WI38 (cell line): ENCODE data around the gene RNF43.

ENCODE experiments used
- H3K4me3 ChIP-seq: 2 replicates; pipeline ENCODE4 v1.5.1; 2011; ENCODE audit warnings: low read depth, mild to moderate bottlenecking, control low read depth, low read length
- CTCF ChIP-seq: IDR thresholded peaks from 2 replicates; pipeline ENCODE4 v1.5.1; 2012; ENCODE audit warnings: low read depth, mild to moderate bottlenecking, control low read depth, low read length

The RNF43 gene

GRCh38 chr17:58377093-58377601, 40.2 kb downstream of the RNF43 start:
- H3K4me3 ChIP-seq: no peak overlapping the region
- no peak for TF ChIP-seq CTCF

GRCh38 chr17:58376472-58377000, 40.8 kb downstream of the RNF43 start:
- TF ChIP-seq CTCF: no peak
- no peak overlapping the region for H3K4me3 ChIP-seq

- TF ChIP-seq CTCF: no peak
- no peak overlapping the region for H3K4me3 ChIP-seq
These were observed 41.5 kb downstream of the RNF43 start for GRCh38 chr17:58375811-58376210.

- H3K4me3 ChIP-seq: no peak overlapping the region
- no peak for TF ChIP-seq CTCF
These were observed 42.1 kb downstream of the RNF43 start for GRCh38 chr17:58375256-58375655.

GRCh38 chr17:58373923-58374322, 43.4 kb downstream of the RNF43 start:
- H3K4me3 ChIP-seq: no peak overlapping the region
- TF ChIP-seq CTCF: no peak

- TF ChIP-seq CTCF: no peak
- no peak overlapping the region for H3K4me3 ChIP-seq
These were observed 44.3 kb downstream of the RNF43 start for GRCh38 chr17:58373003-58373402.

- no peak for TF ChIP-seq CTCF
These were observed 45.9 kb downstream of the RNF43 start for GRCh38 chr17:58371300-58371950.

More at GRCh38 chr17:58371300-58371950, 45.9 kb downstream of the RNF43 start:
- no peak overlapping the region for H3K4me3 ChIP-seq
